Measurements from ENCODE around the gene MLN.

- TF ChIP-seq CTCF (IDR thresholded peaks at IDR 0.05) (no peak), POLR2A (IDR thresholded peaks at IDR 0.05) (no peak)
Measured at GRCh38 chr6:33846226-33846625, 42.4 kb upstream of the MLN start.

Measured in esophagus squamous epithelium (tissue), 4 donors.